Activated T-helper 17 cell treated with anti-CD3 and anti-CD28 coated beads, Interleukin-2, amount 50 U/mL, for 72 hours (primary cell): ENCODE results near the gene PIGBOS1. TPM values are rescaled to one million over a fixed set of nuclear protein-coding genes. Genes with fewer than 3 reads are reported as not detected.

Experiments used
- ATAC-seq: fragments of 150-1000 bp; cut with Tn5 transposase; replicated peaks from 2 replicates; pipeline ENCODE4 v1.10.0; 2021; ENCODE audit warnings: mild to moderate bottlenecking, moderate library complexity
- H3K27ac Mint-ChIP-seq: one replicate; pipeline ENCODE4 v1.8.0; 2022; ENCODE audit warnings: mixed read lengths
- H3K27me3 Mint-ChIP-seq: one replicate; pipeline ENCODE4 v1.8.0; 2022; ENCODE audit warnings: mixed read lengths
- H3K36me3 Mint-ChIP-seq: one replicate; pipeline ENCODE4 v1.8.0; 2022; ENCODE audit warnings: low read depth, mild to moderate bottlenecking, mixed read lengths
- H3K4me1 Mint-ChIP-seq: one replicate; pipeline ENCODE4 v1.8.0; 2022; ENCODE audit warnings: mixed read lengths
- H3K4me3 Mint-ChIP-seq: one replicate; pipeline ENCODE4 v1.8.0; 2022; ENCODE audit warnings: mild to moderate bottlenecking, mixed read lengths
- H3K9me3 Mint-ChIP-seq: one replicate; pipeline ENCODE4 v1.8.0; 2022; ENCODE audit warnings: mixed read lengths
- total RNA-seq, 2 donors: library from RNA; stranded (reverse); gene quantifications; one replicate each; pipeline ENCODE4 v1.2.3, GENCODE V29; 2022

The PIGBOS1 gene
- total RNA-seq, 2 donors from 2014 or later, result 7.8 to 10.9 TPM

DNA sequence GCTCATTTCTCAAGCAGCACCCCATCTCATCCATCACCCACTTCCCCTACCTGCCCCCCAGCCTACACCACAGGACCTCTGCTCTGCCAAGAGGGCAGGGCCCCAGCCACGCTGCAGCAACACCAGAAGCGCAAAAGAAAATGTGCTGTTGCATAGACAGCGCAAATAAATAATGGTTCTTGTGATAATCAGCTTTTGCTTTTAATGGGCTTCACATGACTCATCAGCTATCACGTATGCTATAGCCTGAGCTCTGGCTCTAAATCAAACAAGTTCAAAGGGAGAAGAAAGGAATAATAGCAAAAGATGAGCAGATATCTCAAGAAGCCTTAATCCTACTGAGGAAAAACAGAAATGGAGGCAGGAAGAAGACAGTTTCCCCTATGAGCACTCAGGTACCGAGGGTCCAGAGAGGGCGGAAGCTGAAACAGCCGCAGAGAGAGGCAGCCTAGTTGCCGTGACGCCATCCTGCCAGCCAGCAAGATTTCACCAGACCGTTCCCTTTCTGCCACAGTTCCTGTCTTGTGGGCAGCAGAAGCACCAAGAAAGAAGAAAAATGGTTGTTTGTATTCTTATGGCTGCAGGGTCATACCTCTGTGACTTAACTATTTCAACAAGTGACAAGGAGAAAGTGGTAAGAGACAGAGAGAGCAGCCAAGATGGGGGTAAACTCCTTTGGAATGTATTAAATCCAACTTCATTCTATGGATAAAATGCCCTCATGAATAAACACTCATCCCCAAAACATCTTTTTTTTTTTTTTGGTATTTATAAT is 51.3 kb downstream of the PIGBOS1 start:
- peak overlapping the region; percentile 74 for H3K4me3 Mint-ChIP-seq
- H3K36me3 Mint-ChIP-seq, result peaks cover 96% of the 10 kb centered on the region
- H3K27ac Mint-ChIP-seq, result peak overlapping the region; percentile 86
- no peaks in the 10 kb centered on the region for H3K9me3 Mint-ChIP-seq
- peaks cover 50% of the 10 kb centered on the region for H3K4me1 Mint-ChIP-seq
- no peaks in the 10 kb centered on the region for H3K27me3 Mint-ChIP-seq
- peak; percentile 97 for ATAC-seq

Other genes with a start within 250 kb of the PIGBOS1 start
- gene RSL24D1, start 122.2 kb downstream of the PIGBOS1 start, total RNA-seq, result 100 to 1,000 TPM; 107 to 111 TPM
- 100 to 1,000 TPM in 1 of 2 donors, 10 to 100 TPM in 1; 99.2 to 138 TPM for gene RAB27A, start 29.3 kb downstream of the PIGBOS1 start, total RNA-seq
- gene PIGB, start 99 bp upstream of the PIGBOS1 start, total RNA-seq, result 10 to 100 TPM; 25.7 to 32.9 TPM
- 10 to 100 TPM in 1 of 2 donors, 1 to 10 TPM in 1; 8.7 to 10.9 TPM for gene CCPG1, start 89.2 kb upstream of the PIGBOS1 start, total RNA-seq
- not detected for gene PIERCE2, start 89.4 kb upstream of the PIGBOS1 start, total RNA-seq
- gene DNAAF4, start 189.1 kb upstream of the PIGBOS1 start, total RNA-seq, result not detected